GM18868 (cell line): ENCODE measurements around the gene PLXNB2.
A peak's percentile ranks its signal among the peaks of the same experiment; 100 is the strongest.

Experiments used
- ATAC-seq: cut with Tn5 transposase; IDR thresholded peaks from one replicate; pipeline ENCODE4 v1.9.1; 2021; ENCODE audit warnings: mild to moderate bottlenecking, moderate library complexity; ENCODE audit not compliant: unreplicated experiment

Gene PLXNB2

DNA sequence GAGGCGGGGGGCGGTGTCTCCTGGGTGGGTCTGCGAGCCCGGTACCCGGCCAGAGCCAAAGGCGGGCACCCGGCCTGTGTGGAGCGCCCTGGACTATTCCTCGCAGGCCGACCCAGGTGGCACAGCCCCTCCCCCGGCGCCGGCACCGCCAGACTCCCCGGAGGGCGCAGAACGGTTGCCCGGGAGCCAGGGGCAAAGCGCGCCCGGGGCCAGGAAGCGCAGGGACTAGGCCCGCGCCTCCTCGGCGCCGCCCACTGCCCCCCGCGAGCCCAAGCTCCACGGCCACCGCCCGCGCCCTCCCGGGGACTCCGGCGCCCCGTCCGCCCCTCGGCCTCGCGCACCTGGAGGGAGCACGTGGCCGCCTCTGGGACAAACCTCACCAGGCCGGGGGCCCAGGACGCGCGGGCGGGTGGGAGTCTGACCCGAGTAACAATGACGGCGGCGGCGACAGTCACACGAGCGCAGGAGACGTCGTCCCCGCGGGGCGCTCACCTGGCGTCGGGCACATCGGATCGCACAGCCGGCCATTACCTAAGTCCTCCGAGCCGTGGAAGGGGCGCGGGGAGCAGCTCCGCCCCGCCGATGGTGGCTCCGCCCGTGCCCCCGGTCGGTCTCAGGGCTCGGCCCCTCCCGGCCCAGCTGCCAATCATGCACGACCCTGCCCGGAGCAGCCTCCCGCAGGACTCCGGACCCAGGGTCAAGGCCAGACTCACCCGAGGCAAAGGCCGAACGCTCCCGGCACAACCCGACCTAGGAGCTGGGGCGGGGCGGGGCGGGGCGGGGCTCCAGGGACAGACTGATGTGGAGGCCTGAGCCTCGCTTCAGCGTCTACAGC, 7.4 kb downstream of the PLXNB2 start:
- no peak for ATAC-seq

GRCh38 chr22:50298937-50299784, 8.3 kb downstream of the PLXNB2 start:
- no peak for ATAC-seq

DNA sequence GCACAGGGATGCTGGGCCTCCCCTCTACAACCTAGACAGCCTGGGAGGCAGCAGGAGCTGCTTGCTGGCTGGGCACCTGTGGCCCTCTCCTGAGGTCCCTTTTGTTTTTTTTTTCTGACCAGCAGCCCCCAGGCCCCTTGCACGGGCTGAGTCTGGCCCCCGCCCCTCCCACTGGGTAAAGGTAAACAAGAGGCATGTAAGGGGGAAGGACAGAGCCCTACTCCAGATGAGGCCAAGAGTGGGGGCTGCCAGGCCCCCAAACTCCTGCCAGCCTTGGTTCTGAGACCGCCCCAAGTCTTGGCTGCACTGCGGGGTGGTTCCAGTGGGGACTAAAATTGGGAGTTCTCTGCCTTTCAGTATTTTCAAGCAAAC, 9.2 kb downstream of the PLXNB2 start:
- no peak for ATAC-seq

- ATAC-seq = no peak
These were observed 9.8 kb downstream of the PLXNB2 start for GRCh38 chr22:50297510-50298265.

GRCh38 chr22:50296658-50297490, 10.6 kb downstream of the PLXNB2 start:
- ATAC-seq = no peak

DNA sequence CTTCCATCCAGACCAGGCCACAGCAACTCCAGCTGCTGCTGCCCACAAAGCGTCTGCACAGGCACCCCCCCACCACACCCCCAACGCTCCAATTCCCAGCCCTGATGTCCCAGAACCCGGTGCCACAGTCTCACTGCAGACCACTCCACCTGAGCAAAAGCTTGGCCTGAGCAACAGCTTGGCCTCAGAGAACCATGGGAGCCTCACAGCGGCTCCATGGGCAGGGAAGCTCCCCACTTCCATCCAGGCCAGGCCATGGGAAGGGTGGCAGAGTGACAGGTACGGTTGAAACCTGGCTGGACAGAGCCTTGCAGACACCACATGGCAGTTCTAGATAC, 13.2 kb downstream of the PLXNB2 start:
- no peak for ATAC-seq

- no peak for ATAC-seq
These were observed 13.8 kb downstream of the PLXNB2 start for GRCh38 chr22:50293441-50294318.

GRCh38 chr22:50292643-50293440, 14.6 kb downstream of the PLXNB2 start:
- ATAC-seq = peak; percentile 38

GRCh38 chr22:50289942-50290630, 17.4 kb downstream of the PLXNB2 start:
- ATAC-seq = no peak

GRCh38 chr22:50289151-50289941, 18.1 kb downstream of the PLXNB2 start:
- ATAC-seq = no peak

DNA sequence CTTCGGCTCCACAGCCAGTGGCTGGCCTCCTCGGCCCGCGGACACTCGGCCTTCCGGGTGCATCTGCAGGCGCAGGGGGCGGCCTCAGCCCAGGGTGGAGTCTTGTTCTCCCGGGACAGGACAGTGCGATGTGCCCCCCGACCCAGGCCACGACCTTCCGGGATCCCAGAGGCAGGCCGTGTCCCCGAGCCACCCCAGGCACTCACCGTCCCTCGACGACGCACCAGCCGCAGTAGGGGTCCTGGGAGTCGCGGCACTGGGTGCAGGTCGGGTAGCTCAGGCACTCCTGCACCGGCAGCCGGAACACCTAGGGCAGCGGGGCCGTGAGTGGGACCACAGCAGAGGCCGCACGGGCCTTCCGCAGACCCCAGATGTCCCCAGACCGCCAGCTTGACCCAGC, 19.7 kb downstream of the PLXNB2 start:
- ATAC-seq = no peak

- no peak for ATAC-seq
These were observed 20.6 kb downstream of the PLXNB2 start for GRCh38 chr22:50286701-50287318.

DNA sequence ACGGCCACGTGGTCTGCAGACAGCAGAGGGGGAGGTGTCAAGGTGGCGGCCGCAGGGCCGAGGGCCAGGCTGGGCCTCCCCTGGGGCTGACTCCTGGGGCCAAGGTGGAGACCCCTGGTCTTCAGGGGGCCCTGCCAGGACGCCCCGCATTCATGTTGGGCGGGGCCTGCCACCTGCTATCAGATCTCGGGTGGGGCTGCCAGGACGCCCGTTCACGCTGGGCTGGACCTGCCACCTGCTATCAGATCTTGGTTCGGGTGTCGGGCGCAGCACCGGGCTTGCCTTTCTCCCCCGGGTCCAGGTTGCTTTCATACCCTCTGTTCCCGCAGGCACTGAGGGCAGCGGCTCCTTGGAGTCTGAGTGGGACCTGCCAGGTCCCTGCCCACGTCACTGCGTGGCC, 21.2 kb downstream of the PLXNB2 start:
- no peak for ATAC-seq

- no peak for ATAC-seq
These were observed 21.7 kb downstream of the PLXNB2 start for GRCh38 chr22:50285568-50286229.

GRCh38 chr22:50284479-50284878, 23.0 kb downstream of the PLXNB2 start:
- ATAC-seq = no peak

DNA sequence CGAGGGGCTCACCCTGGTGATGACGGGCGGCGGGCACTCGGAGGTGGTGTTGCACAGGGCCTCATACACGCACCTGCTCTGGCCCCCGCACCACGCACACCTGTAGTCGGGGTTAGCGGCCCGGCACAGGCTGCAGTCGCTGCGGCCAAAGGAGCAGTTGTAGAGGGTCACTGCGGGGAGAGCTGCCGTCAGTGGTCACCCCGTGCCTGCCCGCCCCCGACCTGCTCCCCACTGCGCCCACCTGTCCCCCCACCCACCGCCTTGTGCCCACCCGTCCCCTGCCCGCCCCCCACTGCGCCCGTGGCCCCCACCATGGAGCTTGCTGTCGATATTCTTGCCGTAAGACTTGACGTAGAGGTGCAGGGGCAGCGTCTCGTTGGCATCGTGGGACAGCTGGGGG, 23.6 kb downstream of the PLXNB2 start:
- no peak for ATAC-seq
